Kidney (tissue), 14 donors: ENCODE results near the gene EIF5AL1. TPM values are rescaled to one million over a fixed set of nuclear protein-coding genes. Genes with fewer than 3 reads are reported as not detected.

Experiments
- DNase-seq, 5 donors: peaks; one replicate each; pipeline ENCODE4 v3.0.0-alpha.2; 2013 to 2020
- FAIRE-seq: peaks from 2 replicates; lab custom pipeline; 2012; peaks lifted over from hg19 to GRCh38; lab: Jason Lieb, UNC
- H3K27ac ChIP-seq, 2 donors: one replicate each; pipeline ENCODE4 v1.7.0; 2013; ENCODE audit warnings: low read depth in 2 of 2, low read length in 2 of 2, inconsistent platforms in 1 of 2
- H3K27me3 ChIP-seq: one replicate; pipeline ENCODE4 v1.7.1; 2013; ENCODE audit warnings: low read length, inconsistent platforms; ENCODE audit not compliant: control insufficient read depth, insufficient read depth
- H3K36me3 ChIP-seq, 3 donors: one replicate each; pipeline versions ENCODE4 v1.7.0 to v1.7.1; 2013; ENCODE audit warnings: low read length in 3 of 3, control low read depth in 1 of 3, inconsistent platforms in 1 of 3; ENCODE audit not compliant: insufficient read depth in 3 of 3, control insufficient read depth in 2 of 3
- H3K4me1 ChIP-seq, 3 donors: one replicate each; pipeline versions ENCODE4 v1.7.0 to v1.7.1; 2013; ENCODE audit warnings: low read length in 3 of 3, inconsistent platforms in 1 of 3, low read depth in 1 of 3; ENCODE audit not compliant: control insufficient read depth in 2 of 3, insufficient read depth in 2 of 3
- H3K4me3 ChIP-seq, 3 donors: one replicate each; pipeline versions ENCODE4 v1.7.0 to v1.8.1; 2013; ENCODE audit warnings: low read length in 3 of 3, control low read depth in 1 of 3, inconsistent platforms in 1 of 3
- H3K9ac ChIP-seq, 3 donors: one replicate each; pipeline versions ENCODE4 v1.7.0 to v1.7.1; 2013; ENCODE audit warnings: low read length in 3 of 3, control low read depth in 1 of 3, inconsistent platforms in 1 of 3
- H3K9me3 ChIP-seq, 3 donors: one replicate each; pipeline versions ENCODE4 v1.7.0 to v1.7.1; 2013; ENCODE audit warnings: low read length in 3 of 3, control low read depth in 1 of 3, inconsistent platforms in 1 of 3; ENCODE audit not compliant: control insufficient read depth in 2 of 3, insufficient read depth in 1 of 3
- intact Hi-C: fragments of 100-400 bp; cut with DNase I; formaldehyde crosslinking; loops from one replicate; pipeline ENCODE4 v1.11.1; 2022
- polyA plus RNA-seq: library from polyadenylated mRNA; stranded (reverse); fragments of 350-450 nt; fragmentation: Illumina TruSeq; extraction: RNeasy Lipid Tissue Mini Kit (QIAGEN cat#74804); gene quantifications from one replicate; pipeline ENCODE4 v1.2.3, GENCODE V29; 2014; ENCODE audit warnings: low read depth, low replicate concordance; ENCODE audit not compliant: insufficient read depth
- total RNA-seq: library from RNA; stranded (reverse); fragmentation: NEBNext Ultra II Directional; extraction: Animal tissue kit (Norgen Biotek cat#: 25700); gene quantifications from one replicate; pipeline ENCODE4 v1.2.1, GENCODE V29; 2021
- TF ChIP-seq, protein P1 (sequence below): IDR thresholded peaks from 3 replicates; pipeline ENCODE4 v1.5.1; 2012; ENCODE audit warnings: mild to moderate bottlenecking, moderate library complexity, borderline replicate concordance; ENCODE audit not compliant: insufficient read depth; ENCODE audit errors: extremely low read depth
- donor health status: control.
- donor health status: control.
- donor health status: control.
- donor health status: control.
- donor health status: control.
- donor health status: DM: yes; HTN: yes; CAD: no.
- donor health status: Normal renal cell carcinoma (clear cell type).

Gene EIF5AL1
- total and polyA plus RNA-seq, 2 donors from 2014 or later = 0.54 to 1.4 TPM

DNA sequence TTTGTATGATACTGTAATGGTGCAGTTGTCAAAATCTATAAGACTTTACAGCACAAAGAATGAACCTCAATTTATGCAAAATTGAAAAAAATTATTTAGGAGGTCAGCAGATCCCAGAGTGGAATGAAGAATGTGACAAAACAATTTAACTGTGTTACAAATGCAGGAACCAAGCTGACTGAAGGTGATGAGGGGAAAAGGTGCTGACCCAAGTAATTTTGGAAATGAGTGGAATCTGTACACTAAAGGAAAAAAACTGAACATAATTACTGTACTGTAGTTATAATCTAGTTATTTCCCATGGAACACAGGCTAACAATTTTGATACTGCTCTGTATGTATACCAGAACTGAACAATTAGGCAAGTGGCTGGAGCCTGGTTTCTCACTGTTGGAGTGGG lies 35.7 kb upstream of the EIF5AL1 start:
- H3K4me3 ChIP-seq = no peak overlapping the region
- no peaks in the 10 kb centered on the region for H3K27me3 ChIP-seq
- no peaks in the 10 kb centered on the region for H3K9me3 ChIP-seq
- DNase-seq (no peak), FAIRE-seq (no peak)
- TF ChIP-seq, protein P1, sequence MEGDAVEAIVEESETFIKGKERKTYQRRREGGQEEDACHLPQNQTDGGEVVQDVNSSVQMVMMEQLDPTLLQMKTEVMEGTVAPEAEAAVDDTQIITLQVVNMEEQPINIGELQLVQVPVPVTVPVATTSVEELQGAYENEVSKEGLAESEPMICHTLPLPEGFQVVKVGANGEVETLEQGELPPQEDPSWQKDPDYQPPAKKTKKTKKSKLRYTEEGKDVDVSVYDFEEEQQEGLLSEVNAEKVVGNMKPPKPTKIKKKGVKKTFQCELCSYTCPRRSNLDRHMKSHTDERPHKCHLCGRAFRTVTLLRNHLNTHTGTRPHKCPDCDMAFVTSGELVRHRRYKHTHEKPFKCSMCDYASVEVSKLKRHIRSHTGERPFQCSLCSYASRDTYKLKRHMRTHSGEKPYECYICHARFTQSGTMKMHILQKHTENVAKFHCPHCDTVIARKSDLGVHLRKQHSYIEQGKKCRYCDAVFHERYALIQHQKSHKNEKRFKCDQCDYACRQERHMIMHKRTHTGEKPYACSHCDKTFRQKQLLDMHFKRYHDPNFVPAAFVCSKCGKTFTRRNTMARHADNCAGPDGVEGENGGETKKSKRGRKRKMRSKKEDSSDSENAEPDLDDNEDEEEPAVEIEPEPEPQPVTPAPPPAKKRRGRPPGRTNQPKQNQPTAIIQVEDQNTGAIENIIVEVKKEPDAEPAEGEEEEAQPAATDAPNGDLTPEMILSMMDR = no peak
- no peaks in the 10 kb centered on the region for H3K36me3 ChIP-seq
- no peak overlapping the region for H3K9ac ChIP-seq
- H3K27ac ChIP-seq = no peak overlapping the region
- intact Hi-C loops = no loop called here
- no peaks in the 10 kb centered on the region for H3K4me1 ChIP-seq

DNA sequence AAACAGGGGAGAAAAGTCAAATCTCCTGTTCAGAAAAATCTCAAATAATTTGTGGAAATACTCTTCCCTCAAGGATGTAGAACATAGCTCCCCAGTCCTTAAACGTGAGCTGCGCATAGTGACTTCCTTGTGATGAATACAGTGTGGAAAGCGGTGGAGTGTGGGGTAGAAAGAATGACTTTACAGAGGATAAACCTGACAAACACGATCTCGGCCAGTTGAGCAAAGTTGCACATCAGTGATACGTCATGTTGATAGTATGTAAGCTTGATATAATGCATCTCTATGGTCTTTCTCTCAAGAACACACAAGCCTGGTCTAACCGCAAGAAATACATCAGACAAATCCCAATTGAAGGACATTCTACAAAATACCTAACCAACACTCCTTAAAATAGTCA lies 34.9 kb upstream of the EIF5AL1 start:
- H3K9ac ChIP-seq = no peak overlapping the region
- H3K36me3 ChIP-seq = no peaks in the 10 kb centered on the region
- TF ChIP-seq, protein P1 = no peak
- H3K27me3 ChIP-seq = no peaks in the 10 kb centered on the region
- DNase-seq (no peak), FAIRE-seq (no peak)
- no peak overlapping the region for H3K4me3 ChIP-seq
- H3K4me1 ChIP-seq = no peaks in the 10 kb centered on the region
- no peak overlapping the region for H3K27ac ChIP-seq
- intact Hi-C loops = no loop called here
- H3K9me3 ChIP-seq = no peaks in the 10 kb centered on the region

DNA sequence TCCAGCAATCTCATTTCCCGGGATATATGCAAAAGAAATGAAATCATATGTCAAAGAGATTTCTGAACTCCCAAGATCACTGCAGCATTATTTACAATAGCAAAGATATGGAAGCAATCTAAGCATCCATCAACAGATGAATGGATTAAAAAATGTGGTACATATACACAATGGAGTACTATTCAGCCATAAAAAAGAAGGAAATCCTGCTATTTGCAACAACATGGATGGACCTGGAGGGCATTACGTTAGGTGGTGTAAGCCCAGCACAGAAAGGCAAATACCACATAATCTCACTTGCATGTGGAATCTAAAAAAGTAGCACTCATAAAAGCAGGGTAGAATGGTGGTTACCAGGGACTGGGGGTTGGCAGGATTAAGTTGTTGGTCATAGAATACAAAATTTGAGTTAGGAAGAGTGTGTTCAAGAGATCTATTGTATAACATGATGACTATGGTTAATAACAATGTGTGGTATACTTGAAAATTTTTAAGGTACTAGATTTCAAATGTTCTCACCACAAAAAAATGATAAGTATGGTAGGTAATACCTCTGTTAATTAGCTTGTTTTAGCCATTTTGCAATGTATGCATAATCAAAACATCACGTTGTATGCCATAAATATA lies 32.9 kb upstream of the EIF5AL1 start:
- no peaks in the 10 kb centered on the region for H3K9me3 ChIP-seq
- no peak for FAIRE-seq
- H3K4me3 ChIP-seq = no peak overlapping the region
- H3K36me3 ChIP-seq = no peaks in the 10 kb centered on the region
- H3K4me1 ChIP-seq = no peaks in the 10 kb centered on the region
- H3K9ac ChIP-seq = no peak overlapping the region
- TF ChIP-seq, protein P1 = no peak
- intact Hi-C loops = no loop called here
- no peak overlapping the region for H3K27ac ChIP-seq
- no peak for DNase-seq
- H3K27me3 ChIP-seq = no peaks in the 10 kb centered on the region

DNA sequence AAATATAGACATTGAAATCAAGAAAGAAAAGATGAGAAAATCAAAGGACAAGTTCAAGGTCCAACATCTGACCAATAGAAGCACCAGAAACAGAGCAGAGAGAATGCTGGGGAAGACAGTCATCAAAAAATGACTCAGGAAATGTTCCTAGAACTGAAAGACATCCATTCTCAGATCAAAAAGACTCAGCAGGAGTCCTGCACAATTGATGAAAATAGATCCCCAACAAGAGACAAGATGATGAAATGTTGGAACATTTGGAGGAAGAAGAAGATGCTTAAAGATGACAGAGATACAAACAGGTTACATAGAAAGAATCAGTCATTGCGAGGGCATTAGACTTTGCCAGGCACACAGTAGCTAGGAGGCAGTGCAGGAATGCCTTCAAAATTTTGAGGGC lies 30.0 kb upstream of the EIF5AL1 start:
- Histone ChIP-seq H3K4me1 (no peaks in the 10 kb centered on the region), H3K4me3 (no peak overlapping the region), H3K36me3 (no peaks in the 10 kb centered on the region), H3K9me3 (no peaks in the 10 kb centered on the region), H3K27ac (no peak overlapping the region), H3K27me3 (no peaks in the 10 kb centered on the region), H3K9ac (no peak overlapping the region)
- intact Hi-C loops = no loop called here
- FAIRE-seq (no peak), DNase-seq (no peak)
- TF ChIP-seq, protein P1 = no peak
